Mesodermal cell (in vitro differentiated cells): Measurements from ENCODE around the gene RCAN2.
"Not testable (repeated sequence)": the region's sequence is repeated elsewhere in the genome, so short reads cannot be mapped to it uniquely, and the experiment has no call there.

Experiments
- H3K27ac ChIP-seq: 2 replicates; pipeline ENCODE4 v1.7.0; 2013; ENCODE audit warnings: mild to moderate bottlenecking, low read depth, low read length, moderate library complexity; ENCODE audit not compliant: severe bottlenecking
- H3K36me3 ChIP-seq: 2 replicates; pipeline ENCODE4 v1.7.1; 2013; ENCODE audit warnings: mild to moderate bottlenecking, low read length, moderate library complexity; ENCODE audit not compliant: control insufficient read depth, insufficient read depth
- H3K4me1 ChIP-seq: one replicate; pipeline ENCODE4 v1.7.1; 2013; ENCODE audit warnings: mild to moderate bottlenecking, low read length; ENCODE audit not compliant: insufficient read depth, control insufficient read depth, poor library complexity, severe bottlenecking
- H3K4me3 ChIP-seq: 2 replicates; pipeline ENCODE4 v1.7.0; 2013; ENCODE audit warnings: low read length, control low read depth, mild to moderate bottlenecking; ENCODE audit not compliant: insufficient read depth, poor library complexity, severe bottlenecking; ENCODE audit errors: extremely low read depth
- H3K9me3 ChIP-seq: 2 replicates; pipeline ENCODE4 v1.7.1; 2013; ENCODE audit warnings: mild to moderate bottlenecking, low read length, moderate library complexity; ENCODE audit not compliant: control insufficient read depth
- WGBS, 2 experiments: methylation state at CpG; one replicate each; pipeline ENCODE4 v1.1.5; 2013; ENCODE audit warnings: missing lambda C conversion rate in 2 of 2; ENCODE audit not compliant: insufficient coverage in 2 of 2; 5-methylcytosine and 5-hydroxymethylcytosine counted together

Gene RCAN2

DNA sequence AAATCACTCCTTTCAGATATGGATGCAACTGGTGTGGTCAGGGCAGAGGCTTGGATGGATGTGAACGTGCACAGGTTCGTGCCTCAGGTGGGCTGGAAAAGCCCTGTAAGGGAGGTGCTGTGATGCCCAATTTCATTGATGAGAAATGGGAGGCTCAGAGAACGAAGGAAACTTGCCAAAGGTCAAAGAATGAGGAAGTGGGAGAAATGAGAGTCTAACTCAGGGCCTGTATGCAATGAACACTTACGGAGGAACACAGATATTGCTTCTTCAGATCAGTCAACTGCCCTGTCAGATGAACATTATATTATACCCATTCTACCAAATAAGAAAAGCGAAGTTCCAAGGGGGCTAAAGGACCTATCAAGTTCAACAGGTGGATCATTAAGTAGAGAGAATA, 134.7 kb downstream of the RCAN2 start:
- 70 to 91% methylated on average over 3 to 4 of the region's 5 CpGs for WGBS, 2 experiments
- peaks cover 3% of the 10 kb centered on the region for H3K4me1 ChIP-seq
- H3K4me3 ChIP-seq: no peak overlapping the region
- no peak overlapping the region for H3K27ac ChIP-seq
- H3K9me3 ChIP-seq: no peaks in the 10 kb centered on the region
- H3K36me3 ChIP-seq: no peaks in the 10 kb centered on the region

DNA sequence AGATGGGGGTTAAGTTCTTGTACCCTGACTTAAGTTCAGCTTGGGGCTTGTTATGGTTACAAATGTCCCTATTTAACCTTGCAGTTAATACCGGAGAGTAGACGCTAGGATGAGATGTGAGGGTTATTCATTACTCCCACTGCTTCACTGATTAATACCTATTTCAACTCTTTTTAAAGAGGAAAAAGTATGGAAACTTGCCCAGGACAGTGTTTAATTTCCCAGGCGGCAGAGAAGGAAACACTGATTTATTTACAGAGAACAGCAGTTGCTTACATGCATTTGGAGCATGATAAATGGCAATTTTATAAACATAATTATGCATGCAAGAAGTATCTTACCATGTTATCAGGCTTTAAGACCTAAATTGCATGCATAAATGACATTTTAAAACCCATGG, 137.7 kb downstream of the RCAN2 start:
- Histone ChIP-seq H3K4me1 (peaks cover 3% of the 10 kb centered on the region), H3K36me3 (no peaks in the 10 kb centered on the region), H3K9me3 (no peaks in the 10 kb centered on the region), H3K4me3 (no peak overlapping the region), H3K27ac (no peak overlapping the region)
- no CpG with 5 or more reads among the region's 3 CpGs for WGBS, 2 experiments

DNA sequence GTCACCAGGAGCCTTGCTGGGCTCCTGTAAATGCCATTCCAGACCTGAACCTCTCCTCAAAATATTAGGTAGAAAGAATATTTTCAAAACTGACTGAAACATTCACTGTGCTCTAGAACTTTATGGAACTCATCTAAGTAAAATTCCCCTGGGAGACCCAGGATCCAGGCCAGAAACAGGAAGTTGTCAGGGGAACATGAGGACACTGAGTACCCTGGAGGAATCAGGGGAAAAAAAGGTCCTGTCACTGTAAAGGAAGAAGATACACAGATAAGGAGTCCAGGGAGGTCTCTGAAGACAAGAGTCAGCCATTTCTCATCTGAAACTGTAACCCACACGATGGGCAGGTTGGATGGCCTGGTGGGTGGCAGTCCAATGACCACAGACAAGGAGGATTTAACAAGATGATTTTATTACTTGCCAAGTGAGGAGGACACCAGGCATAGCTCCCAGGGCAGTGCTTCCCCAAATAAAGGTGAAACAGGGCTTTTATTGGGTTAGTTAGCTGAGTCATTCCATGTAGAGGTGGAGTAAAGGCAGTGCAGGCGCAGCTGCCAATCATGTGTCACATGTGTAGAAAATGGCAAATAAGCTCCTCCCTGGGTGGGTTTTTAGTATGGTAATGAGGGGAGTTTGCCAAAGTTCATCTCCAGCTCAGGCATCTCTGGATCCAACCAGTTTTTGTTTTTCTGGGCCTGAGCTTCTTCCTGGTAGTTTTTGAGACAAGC, 138.5 kb downstream of the RCAN2 start:
- Histone ChIP-seq H3K4me3 (no peak overlapping the region), H3K4me1 (peaks cover 3% of the 10 kb centered on the region), H3K36me3 (no peaks in the 10 kb centered on the region), H3K27ac (no peak overlapping the region), H3K9me3 (no peaks in the 10 kb centered on the region)
- 80 to 83% methylated on average over 1 of the region's 2 CpGs for WGBS, 2 experiments

DNA sequence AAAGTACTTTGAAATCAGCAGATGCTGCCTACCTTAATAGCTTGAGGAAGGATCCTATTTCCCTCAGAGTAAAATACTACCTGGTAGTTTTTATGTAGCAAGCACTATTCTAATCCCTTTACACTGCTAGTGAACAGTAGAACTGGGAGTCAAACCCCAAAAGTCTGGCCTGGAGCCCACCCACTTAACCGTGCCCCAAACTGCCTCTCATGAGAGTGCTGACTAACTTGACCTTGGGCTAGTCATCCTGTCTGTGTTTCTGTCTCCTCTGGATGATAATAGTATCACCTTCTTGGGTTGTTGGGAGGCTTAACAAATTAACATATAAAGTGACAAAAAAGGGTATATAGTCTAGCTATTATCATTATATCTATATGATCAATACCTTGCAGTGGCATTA, 140.5 kb downstream of the RCAN2 start:
- H3K27ac ChIP-seq: no peak overlapping the region
- H3K4me3 ChIP-seq: no peak overlapping the region
- H3K4me1 ChIP-seq: peaks cover 3% of the 10 kb centered on the region
- H3K9me3 ChIP-seq: no peaks in the 10 kb centered on the region
- WGBS, 2 experiments: 83% methylated on average over 1 of the region's 1 CpG; no CpG with 5 or more reads in 1 of the 2 experiments
- H3K36me3 ChIP-seq: no peaks in the 10 kb centered on the region

DNA sequence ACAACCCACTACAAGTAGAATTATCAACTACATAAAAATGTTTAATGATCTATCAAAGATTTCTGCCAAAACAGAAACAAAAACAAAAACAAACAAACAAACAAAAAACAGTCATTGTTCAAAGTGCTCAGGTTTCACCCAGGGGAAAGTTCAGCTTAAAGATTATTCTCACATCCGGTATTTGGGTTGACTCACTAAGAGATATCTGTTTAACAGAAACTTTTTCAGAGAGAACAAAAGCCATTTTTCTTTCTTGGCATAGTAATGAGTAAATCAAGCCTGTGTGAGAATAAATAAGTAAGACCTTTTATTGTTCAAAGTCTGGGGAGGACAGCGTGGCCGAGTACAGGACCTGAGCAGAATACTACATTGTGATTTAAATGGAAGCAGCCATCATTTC, 143.6 kb downstream of the RCAN2 start:
- H3K9me3 ChIP-seq: no peaks in the 10 kb centered on the region
- peaks cover under 1% of the 10 kb centered on the region for H3K4me1 ChIP-seq
- H3K36me3 ChIP-seq: no peaks in the 10 kb centered on the region
- no peak overlapping the region for H3K4me3 ChIP-seq
- H3K27ac ChIP-seq: no peak overlapping the region
- WGBS, 2 experiments: 80 to 100% methylated on average over 1 of the region's 3 CpGs

DNA sequence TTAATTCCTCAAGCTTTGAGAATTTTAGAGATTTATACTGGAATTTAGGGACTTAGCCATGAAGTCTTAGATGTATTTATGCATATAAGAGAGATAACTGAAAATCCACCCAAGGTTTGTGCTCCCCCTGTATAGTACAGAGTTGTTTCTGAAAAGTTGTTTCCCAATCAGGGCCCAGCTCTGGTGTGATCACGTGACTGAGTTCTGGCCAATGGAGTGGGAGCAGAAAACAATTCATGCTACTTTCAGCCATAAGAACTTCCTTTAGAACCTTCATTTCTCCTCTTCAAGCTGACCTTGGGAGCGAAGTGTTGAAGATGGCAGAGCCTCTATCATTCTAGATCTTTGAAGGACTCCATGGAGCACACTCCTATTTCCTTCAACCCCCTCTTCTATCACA, 151.0 kb downstream of the RCAN2 start:
- Histone ChIP-seq H3K9me3 (no peaks in the 10 kb centered on the region), H3K4me1 (no peaks in the 10 kb centered on the region), H3K36me3 (no peaks in the 10 kb centered on the region), H3K4me3 (no peak overlapping the region), H3K27ac (no peak overlapping the region)
- WGBS, 2 experiments: no CpG with 5 or more reads among the region's 2 CpGs

DNA sequence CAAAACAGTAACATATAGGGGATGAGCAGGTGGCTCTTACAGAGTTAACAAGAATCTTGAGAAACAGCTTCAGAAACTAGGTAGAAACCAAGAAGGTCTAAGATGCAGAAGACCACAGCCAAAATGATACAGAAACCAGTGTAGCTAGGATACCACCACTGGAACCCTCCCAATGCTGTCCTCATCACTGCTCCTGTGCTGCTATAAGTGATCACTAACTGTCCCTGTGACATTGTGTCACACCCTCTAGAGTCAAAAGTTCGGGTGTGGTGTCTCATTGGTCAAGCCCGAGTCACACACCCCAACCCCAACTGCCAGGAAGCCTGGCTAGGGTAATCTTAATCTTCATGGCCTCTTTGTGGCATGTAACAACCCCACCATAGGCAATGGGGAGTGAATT, 153.1 kb downstream of the RCAN2 start:
- no peak overlapping the region for H3K27ac ChIP-seq
- H3K4me3 ChIP-seq: no peak overlapping the region
- H3K36me3 ChIP-seq: no peaks in the 10 kb centered on the region
- H3K9me3 ChIP-seq: no peaks in the 10 kb centered on the region
- no peaks in the 10 kb centered on the region for H3K4me1 ChIP-seq
- 80 to 92% methylated on average over 1 to 2 of the region's 2 CpGs for WGBS, 2 experiments

DNA sequence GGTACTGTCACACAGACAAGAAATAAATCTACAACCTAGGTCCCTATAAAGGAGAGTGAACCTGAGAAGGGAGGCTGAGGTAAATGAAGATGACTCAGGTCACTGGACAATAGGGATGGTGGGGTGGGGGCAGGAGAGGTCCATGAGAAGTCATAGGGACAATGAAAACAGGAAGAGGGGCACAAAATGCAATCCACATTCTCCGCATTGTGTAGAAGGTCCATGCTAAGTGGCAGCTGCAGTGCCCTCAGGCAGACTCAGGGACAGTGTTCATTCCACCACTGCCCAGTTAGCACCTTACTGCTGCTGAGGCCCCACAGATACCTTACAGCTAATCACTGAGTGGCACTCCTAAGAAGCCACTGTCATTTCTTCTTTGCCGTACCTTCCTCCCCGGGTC, 156.8 kb downstream of the RCAN2 start:
- 82 to 87% methylated on average over 3 of the region's 3 CpGs for WGBS, 2 experiments
- Histone ChIP-seq H3K36me3 (no peaks in the 10 kb centered on the region), H3K4me1 (no peaks in the 10 kb centered on the region), H3K4me3 (no peak overlapping the region), H3K9me3 (no peaks in the 10 kb centered on the region), H3K27ac (no peak overlapping the region)

DNA sequence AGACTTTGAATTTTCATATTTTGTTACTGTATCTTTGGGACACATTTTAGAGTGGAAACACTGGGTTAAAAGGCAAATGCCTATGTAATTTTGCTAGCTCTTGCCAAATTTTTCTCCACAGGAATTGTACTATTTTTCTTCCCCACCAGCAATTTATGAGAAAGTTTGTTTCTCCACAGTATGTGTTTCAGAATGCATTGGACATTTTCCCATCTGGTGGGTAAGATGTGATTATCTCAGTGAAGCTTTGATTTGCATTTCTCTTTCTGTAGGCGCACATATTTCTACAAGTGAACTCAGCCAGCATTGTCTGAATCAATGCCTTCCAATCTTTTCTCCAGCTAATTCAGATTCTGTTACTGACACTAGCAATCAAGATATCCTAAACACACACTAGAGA, 157.8 kb downstream of the RCAN2 start:
- no peaks in the 10 kb centered on the region for H3K9me3 ChIP-seq
- 100% methylated on average over 1 of the region's 1 CpG; no CpG with 5 or more reads in 1 of the 2 experiments for WGBS, 2 experiments
- no peak overlapping the region for H3K4me3 ChIP-seq

DNA sequence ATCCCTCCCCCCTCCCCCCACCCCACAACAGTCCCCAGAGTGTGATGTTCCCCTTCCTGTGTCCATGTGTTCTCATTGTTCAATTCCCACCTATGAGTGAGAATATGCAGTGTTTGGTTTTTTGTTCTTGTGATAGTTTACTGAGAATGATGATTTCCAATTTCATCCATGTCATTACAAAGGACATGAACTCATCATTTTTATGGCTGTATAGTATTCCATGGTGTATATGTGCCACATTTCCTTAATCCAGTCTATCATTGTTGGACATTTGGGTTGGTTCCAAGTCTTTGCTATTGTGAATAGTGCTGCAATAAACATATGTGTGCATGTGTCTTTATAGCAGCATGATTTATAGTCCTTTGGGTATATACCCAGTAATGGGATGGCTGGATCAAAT, 158.8 kb downstream of the RCAN2 start:
- not testable (repeated sequence) for H3K4me1 ChIP-seq

More for the DNA sequence above, 157.8 kb downstream of the RCAN2 start:
- Histone ChIP-seq H3K4me1 (no peaks in the 10 kb centered on the region), H3K27ac (no peak overlapping the region), H3K36me3 (no peaks in the 10 kb centered on the region)

DNA sequence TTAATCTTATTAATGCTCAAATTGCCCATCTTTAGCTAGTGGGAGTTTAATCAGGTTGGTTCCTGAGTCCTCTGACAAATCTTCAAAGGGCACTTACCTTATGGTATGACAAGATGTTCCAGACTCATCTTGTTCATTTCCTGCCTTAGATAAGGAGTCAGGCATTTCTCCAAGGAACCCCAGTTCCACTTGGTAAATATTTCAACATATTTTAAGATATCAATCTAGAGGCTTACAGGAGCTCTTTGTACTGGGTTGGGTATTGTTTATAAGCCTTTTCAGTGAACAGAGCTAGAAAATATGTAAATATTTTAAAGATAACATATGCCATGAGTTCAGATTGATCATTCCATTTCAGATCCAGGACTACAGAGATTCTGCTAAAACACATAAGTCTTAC, 159.8 kb downstream of the RCAN2 start:
- H3K27ac ChIP-seq: no peak overlapping the region
- no peaks in the 10 kb centered on the region for H3K9me3 ChIP-seq
- no peaks in the 10 kb centered on the region for H3K4me1 ChIP-seq
- H3K36me3 ChIP-seq: no peaks in the 10 kb centered on the region
- H3K4me3 ChIP-seq: no peak overlapping the region

More for the DNA sequence above, 158.8 kb downstream of the RCAN2 start:
- H3K9me3 ChIP-seq, H3K4me3 ChIP-seq, H3K36me3 ChIP-seq, H3K27ac ChIP-seq: not testable (repeated sequence)
